ENCODE data around the gene PCSK4.

GRCh38 chr19:1488282-1488601, 1.9 kb downstream of the PCSK4 start:
- TF ChIP-seq CTCF (conservative IDR thresholded peaks at IDR 0.05) (no peak), ZFX (IDR thresholded peaks at IDR 0.05) (no peak)

All from C4-2B (cell line).